Endodermal cell (in vitro differentiated cells): Measurements from ENCODE around the gene LYPD6. TPM values are rescaled to one million over a fixed set of nuclear protein-coding genes. Genes with fewer than 3 reads are reported as not detected.

ENCODE experiments used
- DNase-seq: peaks from one replicate; pipeline ENCODE4 v3.0.0-alpha.2; 2017
- H3K27ac ChIP-seq: 2 replicates; pipeline ENCODE4 v1.5.1; 2013; ENCODE audit warnings: mild to moderate bottlenecking, low read depth, low read length, moderate library complexity
- H3K27me3 ChIP-seq: 2 replicates; pipeline ENCODE4 v1.6.1; 2013; ENCODE audit warnings: mild to moderate bottlenecking, low read length, moderate library complexity; ENCODE audit not compliant: insufficient read depth, control insufficient read depth, poor library complexity, severe bottlenecking
- H3K36me3 ChIP-seq: 2 replicates; pipeline ENCODE4 v1.7.0; 2013; ENCODE audit warnings: mild to moderate bottlenecking, low read length, moderate library complexity; ENCODE audit not compliant: control insufficient read depth, insufficient read depth
- H3K4me1 ChIP-seq: one replicate; pipeline ENCODE4 v1.7.0; 2013; ENCODE audit warnings: low read length; ENCODE audit not compliant: control insufficient read depth, insufficient read depth
- H3K4me3 ChIP-seq: 2 replicates; pipeline ENCODE4 v1.5.1; 2013; ENCODE audit warnings: mild to moderate bottlenecking, low read length, moderate library complexity
- H3K9ac ChIP-seq: 2 replicates; pipeline ENCODE4 v1.6.1; 2013; ENCODE audit warnings: mild to moderate bottlenecking, low read length, moderate library complexity; ENCODE audit not compliant: poor library complexity, severe bottlenecking; ENCODE audit errors: extremely low read depth
- H3K9me3 ChIP-seq: 2 replicates; pipeline ENCODE4 v1.6.1; 2013; ENCODE audit warnings: mild to moderate bottlenecking, low read length, moderate library complexity; ENCODE audit not compliant: control insufficient read depth
- H3K27ac Mint-ChIP-seq: 2 replicates; pipeline ENCODE4 v1.8.0; 2020; ENCODE audit warnings: mixed read lengths
- H3K27me3 Mint-ChIP-seq: 2 replicates; pipeline ENCODE4 v1.8.0; 2021; ENCODE audit warnings: mild to moderate bottlenecking, mixed read lengths; ENCODE audit not compliant: insufficient read depth
- H3K36me3 Mint-ChIP-seq: 2 replicates; pipeline ENCODE4 v1.8.0; 2020; ENCODE audit warnings: low read depth, mixed read lengths
- H3K4me1 Mint-ChIP-seq: 2 replicates; pipeline ENCODE4 v1.8.0; 2020; ENCODE audit warnings: mixed read lengths
- H3K4me3 Mint-ChIP-seq: 2 replicates; pipeline ENCODE4 v1.8.0; 2020; ENCODE audit warnings: mild to moderate bottlenecking, moderate library complexity, mixed read lengths
- H3K9me3 Mint-ChIP-seq: 2 replicates; pipeline ENCODE4 v1.8.0; 2020; ENCODE audit warnings: mild to moderate bottlenecking, mixed read lengths
- CTCF ChIP-seq: fragments of 200-600 bp; sonication (generic); conservative IDR thresholded peaks from 2 replicates; pipeline ENCODE4 v1.5.0; 2021; ENCODE audit warnings: antibody characterized with exemption, mild to moderate bottlenecking
- WGBS, 2 experiments: methylation state at CpG; one replicate each; pipeline versions ENCODE4 v1.1.5 to v1.1.7; 2013; ENCODE audit warnings: missing lambda C conversion rate in 2 of 2, mixed read lengths in 1 of 2; ENCODE audit not compliant: insufficient coverage in 1 of 2, insufficient read length in 1 of 2; 5-methylcytosine and 5-hydroxymethylcytosine counted together
- total RNA-seq, 2 donors: library from RNA; stranded (reverse); fragmentation: NEBNext Ultra II Directional in 1 of 2; extraction: Animal tissue kit (Norgen Biotek cat#: 25700) in 1 of 2; gene quantifications; 2 replicates in 1 of 2; 3 replicates in 1 of 2; pipeline ENCODE4 v1.2.1, GENCODE V29; 2021

Gene LYPD6
- total RNA-seq, 2 donors from 2014 or later: 6.7 to 8.5 TPM

GRCh38 chr2:149473521-149473920 is 143.1 kb downstream of the LYPD6 start:
- no peaks in the 10 kb centered on the region for H3K27me3 Mint-ChIP-seq
- Histone ChIP-seq H3K9ac (no peak overlapping the region), H3K36me3 (no peaks in the 10 kb centered on the region), H3K27me3 (no peaks in the 10 kb centered on the region), H3K4me3 (no peak overlapping the region), H3K27ac (no peak overlapping the region), H3K4me1 (peaks cover 4% of the 10 kb centered on the region), H3K9me3 (no peaks in the 10 kb centered on the region)
- peaks cover 5% of the 10 kb centered on the region for H3K36me3 Mint-ChIP-seq
- no peak for DNase-seq
- H3K27ac Mint-ChIP-seq: no peak overlapping the region
- peaks cover 2% of the 10 kb centered on the region for H3K9me3 Mint-ChIP-seq
- H3K4me3 Mint-ChIP-seq: no peak overlapping the region
- no peak for TF ChIP-seq CTCF
- no peaks in the 10 kb centered on the region for H3K4me1 Mint-ChIP-seq

- no peaks in the 10 kb centered on the region for H3K27me3 ChIP-seq
- no peaks in the 10 kb centered on the region for H3K36me3 ChIP-seq
- Mint-ChIP-seq H3K27me3 (peaks cover 3% of the 10 kb centered on the region), H3K4me1 (peaks cover 10% of the 10 kb centered on the region), H3K4me3 (no peak overlapping the region), H3K9me3 (no peaks in the 10 kb centered on the region), H3K36me3 (no peaks in the 10 kb centered on the region), H3K27ac (no peak overlapping the region)
- H3K9ac ChIP-seq: no peak overlapping the region
- no peak overlapping the region for H3K27ac ChIP-seq
- H3K9me3 ChIP-seq: no peaks in the 10 kb centered on the region
- 85 to 94% methylated on average over 2 to 4 of the region's 4 CpGs for WGBS, 2 experiments
- no peak for TF ChIP-seq CTCF
- DNase-seq: no peak
- peaks cover 8% of the 10 kb centered on the region for H3K4me1 ChIP-seq
- no peak overlapping the region for H3K4me3 ChIP-seq
Observed at GRCh38 chr2:149483004-149483605, 152.7 kb downstream of the LYPD6 start.

GRCh38 chr2:149486664-149487063 is 156.3 kb downstream of the LYPD6 start:
- Mint-ChIP-seq H3K4me3 (no peak overlapping the region), H3K27me3 (no peaks in the 10 kb centered on the region), H3K27ac (no peak overlapping the region), H3K36me3 (no peaks in the 10 kb centered on the region), H3K4me1 (peaks cover 17% of the 10 kb centered on the region), H3K9me3 (no peaks in the 10 kb centered on the region)
- no peaks in the 10 kb centered on the region for H3K27me3 ChIP-seq
- 98 to 100% methylated on average over 1 to 2 of the region's 3 CpGs for WGBS, 2 experiments
- peaks cover 8% of the 10 kb centered on the region for H3K4me1 ChIP-seq
- no peak overlapping the region for H3K4me3 ChIP-seq
- H3K27ac ChIP-seq: no peak overlapping the region
- no peak overlapping the region for H3K9ac ChIP-seq
- no peak for TF ChIP-seq CTCF
- H3K9me3 ChIP-seq: no peaks in the 10 kb centered on the region
- no peaks in the 10 kb centered on the region for H3K36me3 ChIP-seq
- no peak for DNase-seq
